ENCODE measurements around the gene SPINK2.

DNA sequence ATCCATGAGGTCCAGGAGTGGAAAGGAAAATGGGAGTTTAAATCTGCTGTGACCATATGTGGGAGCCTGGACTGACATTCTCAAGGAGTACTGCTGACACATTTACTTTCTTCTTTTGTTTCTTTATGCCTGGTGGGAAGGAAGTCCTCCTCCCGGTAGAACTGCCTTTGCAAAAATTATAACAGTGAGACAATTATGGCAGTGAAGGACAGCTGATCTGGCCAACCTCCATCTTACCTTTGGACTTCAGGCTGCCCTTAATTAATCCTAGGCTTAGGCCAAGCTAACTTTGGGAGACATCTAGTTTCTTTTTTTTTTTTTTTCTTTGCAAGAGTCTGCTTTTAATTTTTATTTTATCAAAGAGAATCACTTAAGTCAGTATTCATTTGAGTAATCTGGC lies 61.3 kb downstream of the SPINK2 start:
- TF ChIP-seq, protein P1, sequence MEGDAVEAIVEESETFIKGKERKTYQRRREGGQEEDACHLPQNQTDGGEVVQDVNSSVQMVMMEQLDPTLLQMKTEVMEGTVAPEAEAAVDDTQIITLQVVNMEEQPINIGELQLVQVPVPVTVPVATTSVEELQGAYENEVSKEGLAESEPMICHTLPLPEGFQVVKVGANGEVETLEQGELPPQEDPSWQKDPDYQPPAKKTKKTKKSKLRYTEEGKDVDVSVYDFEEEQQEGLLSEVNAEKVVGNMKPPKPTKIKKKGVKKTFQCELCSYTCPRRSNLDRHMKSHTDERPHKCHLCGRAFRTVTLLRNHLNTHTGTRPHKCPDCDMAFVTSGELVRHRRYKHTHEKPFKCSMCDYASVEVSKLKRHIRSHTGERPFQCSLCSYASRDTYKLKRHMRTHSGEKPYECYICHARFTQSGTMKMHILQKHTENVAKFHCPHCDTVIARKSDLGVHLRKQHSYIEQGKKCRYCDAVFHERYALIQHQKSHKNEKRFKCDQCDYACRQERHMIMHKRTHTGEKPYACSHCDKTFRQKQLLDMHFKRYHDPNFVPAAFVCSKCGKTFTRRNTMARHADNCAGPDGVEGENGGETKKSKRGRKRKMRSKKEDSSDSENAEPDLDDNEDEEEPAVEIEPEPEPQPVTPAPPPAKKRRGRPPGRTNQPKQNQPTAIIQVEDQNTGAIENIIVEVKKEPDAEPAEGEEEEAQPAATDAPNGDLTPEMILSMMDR (IDR thresholded peaks at IDR 0.05) = no peak
- TF ChIP-seq POLR2A (IDR thresholded peaks at IDR 0.05) = no peak
